Amygdala (tissue), 56 donors: ENCODE results near the gene GPR3.
"Not testable (repeated sequence)": the region's sequence is repeated elsewhere in the genome, so short reads cannot be mapped to it uniquely, and the experiment has no call there.

ENCODE experiments used
- DNase-seq, 56 donors: peaks; one replicate each; lab custom pipeline; 2025; lab: John Stamatoyannopoulos, UW

GPR3 gene

DNA sequence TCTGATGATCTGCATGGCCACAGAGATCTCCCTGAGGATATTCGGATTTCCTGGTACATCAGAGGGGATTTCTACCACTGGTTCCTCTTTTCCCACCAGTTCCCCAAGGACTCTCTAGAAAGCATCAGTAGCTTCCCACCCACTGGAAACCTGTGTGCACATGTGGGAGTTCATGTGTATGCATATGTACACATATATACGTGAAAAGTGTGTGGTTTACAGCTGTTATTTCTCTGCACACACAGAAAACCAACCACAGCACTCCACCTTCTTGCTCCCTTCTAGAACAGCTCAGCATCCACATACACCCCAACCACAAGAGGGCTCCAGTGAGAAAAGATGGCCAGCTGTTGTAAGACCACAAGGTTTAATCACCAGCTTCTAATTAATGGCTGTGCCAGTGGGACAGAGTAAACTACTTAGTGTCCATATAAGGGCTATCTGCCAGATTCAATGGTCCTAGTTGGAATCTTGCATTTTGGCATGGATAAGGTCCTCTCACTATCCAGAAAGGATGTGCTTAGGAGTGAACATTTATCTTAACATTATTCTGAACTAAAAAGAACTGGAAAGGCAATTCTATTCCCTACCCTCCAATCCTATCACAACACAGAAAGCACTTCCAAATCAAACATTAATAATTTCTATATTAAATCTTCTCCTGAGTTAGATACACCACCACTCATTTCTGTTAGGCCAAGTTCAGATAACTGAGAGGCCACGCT is 24.1 kb downstream of the GPR3 start:
- peak in 10 of 56 donors; percentile 11 to 67 (median 18) for DNase-seq

DNA sequence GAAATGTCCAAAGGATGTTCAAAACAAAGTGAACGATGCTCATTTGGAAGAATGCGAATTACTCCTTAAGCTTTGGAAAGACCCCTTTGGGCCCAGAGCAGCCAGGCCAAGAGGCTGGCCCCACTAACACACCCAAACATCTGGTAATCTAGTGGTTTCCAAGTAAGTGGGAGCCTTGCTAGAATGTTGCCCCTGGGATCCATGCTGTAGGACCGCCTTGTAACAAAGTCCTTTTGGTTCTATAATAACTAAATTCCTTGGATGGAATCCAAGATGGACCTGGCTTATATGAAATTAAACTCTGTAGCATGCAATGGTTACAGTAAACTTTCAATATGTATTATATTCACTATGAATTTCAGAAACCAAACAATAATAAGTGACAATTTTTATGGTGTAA is 25.3 kb downstream of the GPR3 start:
- no peak for DNase-seq

DNA sequence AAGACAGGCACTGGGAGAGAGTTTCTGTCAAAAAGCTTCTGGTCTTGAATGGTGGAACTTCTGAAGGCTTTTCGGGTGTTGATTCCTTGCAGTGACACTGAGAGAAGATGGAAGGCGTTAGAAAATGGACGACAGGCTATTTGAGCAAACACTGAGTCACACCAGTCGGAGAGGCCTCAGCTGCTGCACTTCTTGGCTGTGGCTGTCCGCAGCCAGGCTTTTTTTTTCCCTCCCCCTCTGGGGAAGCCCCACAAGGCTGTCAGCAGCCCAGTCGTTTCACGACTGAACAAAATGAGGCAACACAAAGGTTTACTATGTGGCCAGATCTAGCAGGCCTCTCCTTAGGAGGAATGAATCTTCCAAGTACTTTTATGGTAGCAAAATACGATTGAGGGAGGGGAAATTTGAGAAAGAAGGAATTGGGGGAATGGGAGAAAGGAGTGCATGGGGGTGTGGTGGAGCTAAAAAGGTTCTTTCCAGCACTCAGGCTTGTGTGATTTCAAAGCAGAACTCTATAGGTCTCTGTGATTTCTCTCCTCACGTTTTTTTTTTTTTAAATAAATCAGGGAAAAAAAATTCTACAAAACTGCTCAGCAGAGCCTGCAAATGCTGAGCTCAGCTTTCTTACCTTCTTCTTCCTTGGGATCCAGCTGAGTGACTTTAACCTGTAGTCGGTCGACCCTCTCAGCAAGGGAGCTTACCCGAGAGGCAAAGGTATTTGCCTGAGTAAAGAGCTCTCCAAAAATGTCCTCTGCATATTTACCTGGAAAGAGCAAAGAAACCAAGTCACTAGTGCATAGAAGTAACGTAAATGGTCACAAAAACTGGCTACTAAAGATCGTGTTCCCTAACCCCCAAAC is 26.1 kb downstream of the GPR3 start:
- DNase-seq = peak in 49 of 56 donors; percentile 18 to 85 (median 57)

GRCh38 chr1:27423709-27424108 is 31.3 kb downstream of the GPR3 start:
- no peak for DNase-seq

DNA sequence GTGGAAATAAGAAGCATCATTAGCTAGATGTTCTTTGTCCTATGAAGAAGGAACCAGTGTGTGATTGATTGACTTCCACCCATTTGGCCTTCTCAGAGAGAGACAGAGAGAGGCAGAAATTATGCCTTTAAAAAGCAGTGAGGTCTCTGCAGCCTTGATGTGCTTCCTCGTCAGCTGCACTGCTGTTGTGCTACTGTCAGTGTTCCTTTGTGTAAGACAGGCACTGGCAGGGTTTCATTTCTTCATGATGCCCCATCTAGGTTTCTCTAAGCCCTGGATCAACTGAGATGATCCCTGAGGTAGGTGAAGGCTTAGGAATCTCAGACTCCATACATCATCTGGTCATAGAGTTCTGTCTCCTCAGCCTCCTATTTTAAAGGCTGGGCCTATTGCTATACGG is 34.9 kb downstream of the GPR3 start:
- DNase-seq = peak in 9 of 56 donors; percentile 2 to 48 (median 12)

DNA sequence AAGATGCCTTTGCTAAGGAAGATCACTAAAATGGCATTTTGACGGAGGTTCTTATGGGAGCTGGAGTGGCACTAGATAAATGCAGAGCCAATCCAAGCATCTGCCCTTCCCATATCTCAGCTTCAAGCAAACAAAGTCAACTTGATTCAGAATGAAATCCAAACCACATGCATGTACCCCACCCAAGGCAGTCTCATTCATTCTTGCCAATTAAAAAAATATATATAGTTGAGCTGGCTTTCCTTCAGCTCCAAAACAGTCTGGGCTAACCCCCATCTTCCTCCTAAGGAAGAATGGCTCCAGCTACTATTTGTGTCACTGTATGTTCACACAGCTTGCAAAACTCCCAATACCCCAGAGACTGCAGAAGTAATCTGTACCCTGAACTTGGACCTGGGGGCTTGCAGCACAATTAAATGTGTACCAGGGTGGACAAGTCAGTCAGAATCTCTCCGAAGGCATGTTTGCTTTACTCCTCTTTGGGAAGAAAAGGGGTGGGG is 35.4 kb downstream of the GPR3 start:
- DNase-seq = peak in 1 of 56 donors; percentile 33

- peak in 16 of 56 donors; percentile 12 to 52 (median 34) for DNase-seq
Measured at GRCh38 chr1:27428316-27429028, 36.0 kb downstream of the GPR3 start.

DNA sequence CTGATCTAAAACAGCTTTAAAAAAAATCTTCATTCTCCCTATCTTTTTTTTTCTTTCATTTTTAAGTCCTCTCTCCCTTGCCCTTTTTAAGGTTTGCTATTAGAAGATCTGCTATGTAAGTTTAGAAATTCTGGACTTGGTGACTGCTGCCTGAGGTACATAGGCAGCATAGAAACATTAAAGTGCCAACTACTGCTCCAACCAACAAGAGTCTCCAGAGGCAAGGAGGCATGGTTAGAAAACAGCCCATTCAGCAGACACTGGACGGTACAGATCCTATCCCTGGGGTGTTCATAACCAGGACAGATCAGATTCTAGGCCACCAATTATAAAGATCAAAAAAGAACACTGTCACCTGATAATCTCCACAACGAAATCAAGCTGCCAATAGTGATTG is 36.6 kb downstream of the GPR3 start:
- no peak for DNase-seq

DNA sequence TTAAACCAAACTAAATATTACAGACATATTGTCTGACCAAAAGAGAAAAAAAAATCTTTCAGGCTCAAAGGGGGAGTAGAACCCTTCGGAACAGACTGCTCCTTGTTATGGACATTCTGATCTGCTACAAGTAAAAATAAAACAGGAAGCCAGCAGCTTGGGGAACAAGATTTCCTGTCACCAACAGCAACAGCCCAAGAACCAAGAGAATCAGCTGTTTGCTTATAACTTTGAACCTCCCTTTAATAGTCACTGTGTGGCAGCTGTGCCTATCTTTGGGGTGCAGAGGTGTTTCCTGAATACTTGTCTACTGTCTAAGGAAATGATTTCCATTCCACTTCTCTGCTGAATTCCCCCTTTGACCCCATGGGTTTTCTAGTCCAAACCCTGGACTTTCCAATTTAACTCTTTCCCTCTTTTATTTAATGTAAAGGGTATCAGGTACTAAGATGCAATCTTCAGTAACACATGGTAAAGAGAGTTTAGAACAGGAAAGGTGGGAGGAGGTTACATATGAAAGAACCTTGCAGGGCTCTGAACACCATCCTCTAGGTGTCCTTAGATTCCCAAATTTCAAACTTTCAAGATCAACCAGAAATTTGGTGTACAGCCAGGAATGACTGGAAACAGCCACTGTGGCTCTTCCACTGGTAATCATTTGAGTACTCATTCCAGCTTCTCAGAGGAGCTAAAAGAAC is 38.6 kb downstream of the GPR3 start:
- DNase-seq = peak in 22 of 56 donors; percentile 3 to 68 (median 28)

DNA sequence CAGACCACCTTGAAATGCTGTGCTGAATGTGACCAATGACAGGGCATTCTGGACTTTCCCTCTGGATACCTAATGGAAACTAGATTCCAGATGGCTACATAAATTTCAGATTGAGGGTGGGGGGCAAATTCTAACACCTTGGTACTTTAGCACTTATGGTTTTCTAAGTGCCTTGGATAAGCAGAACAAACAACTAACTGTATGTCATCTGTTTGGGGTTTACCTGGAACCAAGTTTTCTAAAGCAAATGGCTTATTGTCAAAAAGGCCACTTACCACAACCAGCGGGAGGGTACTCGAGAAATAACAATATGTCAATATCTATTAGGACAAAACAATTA is 39.1 kb downstream of the GPR3 start:
- no peak for DNase-seq

DNA sequence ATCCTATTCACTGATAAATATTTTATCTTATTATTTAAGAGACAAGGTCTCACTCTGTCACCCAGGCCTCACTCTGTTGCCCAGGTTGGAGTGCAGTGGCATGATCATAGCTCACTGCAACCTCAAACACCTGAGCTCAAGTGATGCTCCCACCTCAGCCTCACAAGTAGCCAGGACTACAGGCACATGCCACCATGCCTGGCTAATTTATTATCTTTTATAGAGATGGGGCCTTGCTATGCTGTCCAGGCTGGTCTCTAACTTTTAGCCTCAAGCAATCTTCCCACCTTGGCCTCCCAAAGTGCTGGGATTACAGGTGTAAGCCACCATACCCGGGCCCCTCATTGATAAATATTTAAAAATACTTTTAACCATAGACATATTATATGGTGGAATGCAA is 40.3 kb downstream of the GPR3 start:
- not testable (repeated sequence) for DNase-seq

GRCh38 chr1:27433706-27434105 is 41.3 kb downstream of the GPR3 start:
- no peak for DNase-seq

DNA sequence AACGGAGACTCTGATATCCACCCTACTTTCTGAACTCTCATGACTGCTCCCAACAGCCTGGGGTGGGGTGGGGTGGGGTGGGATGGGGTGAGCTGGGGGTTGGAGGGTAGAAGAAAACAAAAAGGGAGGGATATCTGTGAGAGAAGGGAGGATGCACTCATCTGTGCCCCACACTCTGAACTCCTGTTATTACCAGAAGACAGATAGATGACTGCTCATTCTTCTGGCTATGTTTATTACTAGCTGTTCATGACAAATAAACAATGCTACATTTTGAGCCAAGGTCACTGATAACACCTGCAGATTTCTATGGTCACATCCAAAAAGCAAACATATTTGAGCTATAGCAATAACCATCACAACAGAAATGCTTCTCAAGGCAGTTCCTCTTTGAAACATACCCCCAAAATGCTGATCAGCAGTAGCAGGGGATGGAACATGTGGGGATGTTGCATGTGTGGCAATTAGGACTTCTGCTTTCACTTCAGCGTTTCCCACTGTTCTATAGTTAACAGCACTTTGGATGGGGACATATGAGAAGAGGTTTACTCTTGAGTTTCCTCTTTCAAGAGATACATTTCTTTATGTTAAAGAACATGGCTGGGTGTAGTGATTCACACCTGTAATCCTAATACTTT is 43.3 kb downstream of the GPR3 start:
- peak in 5 of 56 donors; percentile 3 to 49 (median 7) for DNase-seq

- peak in 1 of 56 donors; percentile 27 for DNase-seq
Measured at GRCh38 chr1:27436204-27437159, 44.1 kb downstream of the GPR3 start.

DNA sequence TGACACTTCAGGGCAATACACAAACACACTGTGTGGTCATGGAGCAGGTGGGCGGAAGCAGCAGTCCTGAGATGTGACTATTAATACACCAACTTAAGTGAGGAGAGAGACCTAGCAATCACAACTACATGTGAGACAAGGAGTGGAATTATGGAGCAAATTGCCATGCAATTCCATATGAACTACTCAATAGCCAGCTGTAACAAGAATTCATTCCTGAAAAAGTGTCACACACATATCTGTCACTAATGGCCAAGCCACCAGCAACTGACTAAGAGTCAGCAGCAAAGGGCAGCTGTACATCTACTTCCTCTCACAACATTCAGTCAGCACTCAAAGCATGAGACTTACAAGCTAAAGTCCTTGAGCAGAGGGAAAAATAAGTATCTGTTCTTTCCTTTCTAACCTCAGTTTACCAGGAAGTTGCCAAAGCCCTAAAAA is 46.2 kb downstream of the GPR3 start:
- DNase-seq = no peak

GRCh38 chr1:27439150-27439549 is 46.7 kb downstream of the GPR3 start:
- DNase-seq = no peak

DNA sequence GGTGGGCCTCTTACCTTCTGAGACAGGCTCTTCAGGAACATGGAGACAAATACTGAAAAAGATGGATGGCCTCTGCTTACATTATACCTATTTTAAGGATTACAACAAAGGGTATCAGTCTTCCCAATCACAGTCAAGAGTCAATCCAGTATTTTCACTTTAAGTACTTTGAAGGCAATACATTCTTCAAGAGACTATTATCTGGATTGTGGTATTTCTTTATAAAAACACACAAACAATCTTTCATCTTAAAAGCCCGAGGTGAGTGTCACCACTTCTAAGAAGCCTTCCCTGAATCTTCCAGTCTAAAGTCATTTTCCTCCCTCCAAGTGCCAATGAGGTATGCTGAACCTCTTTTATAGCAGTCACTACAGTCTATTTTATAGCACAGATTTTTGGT is 52.2 kb downstream of the GPR3 start:
- no peak for DNase-seq
